ENCODE results near the gene MCRIP1.

GRCh38 chr17:81807839-81808238 lies 25.3 kb downstream of the MCRIP1 start:
- no peak for TF ChIP-seq CTCF (IDR thresholded peaks at IDR 0.05; ENCODE audit: control extremely low read depth in 1 of 3, insufficient read depth in 1 of 3, low read depth in 1 of 3, low read length in 3 of 3)
- no peak for TF ChIP-seq EGR1 (IDR thresholded peaks at IDR 0.05; ENCODE audit: borderline replicate concordance, low read depth, low read length)
- no peak for TF ChIP-seq RAD21 (IDR thresholded peaks at IDR 0.05 in 1 of 2, conservative IDR thresholded peaks at IDR 0.05 in 1 of 2; ENCODE audit: low read depth in 2 of 2, low read length in 2 of 2)
- TF ChIP-seq POLR2AphosphoS5 (IDR thresholded peaks at IDR 0.05; ENCODE audit: low read depth, low read length) = no peak
- TF ChIP-seq EP300 (IDR thresholded peaks at IDR 0.05; ENCODE audit: borderline replicate concordance in 1 of 2, low read depth in 2 of 2, low read length in 2 of 2) = no peak
- TF ChIP-seq ZNF274 (IDR thresholded peaks at IDR 0.05; ENCODE audit: borderline replicate concordance, extremely low read depth, low read length) = no peak
- TF ChIP-seq CEBPB (IDR thresholded peaks at IDR 0.05; ENCODE audit: low read depth, low read length) = no peak

Data from H1 (cell line).